Hepatocyte (in vitro differentiated cells): ENCODE data around the gene SV2C. TPM values are rescaled to one million over a fixed set of nuclear protein-coding genes. Genes with fewer than 3 reads are reported as not detected.
A peak's percentile ranks its signal among the peaks of the same experiment; 100 is the strongest.

ENCODE experiments used
- DNase-seq: peaks from one replicate; pipeline ENCODE4 v3.0.0-alpha.2; 2016; ENCODE audit warnings: low spot score
- H2AFZ ChIP-seq: fragments of 200-600 bp; sonication (generic); 2 replicates; pipeline ENCODE4 v1.6.0; 2016; ENCODE audit warnings: antibody characterized with exemption, mild to moderate bottlenecking
- H3K27ac ChIP-seq: fragments of 200-600 bp; sonication (generic); 2 replicates; pipeline ENCODE4 v1.5.1; 2016; ENCODE audit warnings: mild to moderate bottlenecking
- H3K27me3 ChIP-seq: fragments of 200-600 bp; sonication (generic); 2 replicates; pipeline ENCODE4 v1.6.1; 2016
- H3K36me3 ChIP-seq: fragments of 200-600 bp; sonication (generic); replicated peaks from 2 replicates; pipeline ENCODE4 v1.5.1; 2016; ENCODE audit warnings: low read depth; ENCODE audit not compliant: insufficient read depth
- H3K4me1 ChIP-seq: fragments of 200-600 bp; sonication (generic); 2 replicates; pipeline ENCODE4 v1.5.1; 2016; ENCODE audit warnings: mild to moderate bottlenecking, moderate library complexity; ENCODE audit not compliant: insufficient read depth
- H3K4me2 ChIP-seq: fragments of 200-600 bp; sonication (generic); 2 replicates; pipeline ENCODE4 v1.6.0; 2016
- H3K4me3 ChIP-seq: fragments of 200-600 bp; sonication (generic); 2 replicates; pipeline ENCODE4 v1.5.1; 2016; ENCODE audit warnings: mild to moderate bottlenecking
- H3K79me2 ChIP-seq: fragments of 200-600 bp; sonication (generic); 2 replicates; pipeline ENCODE4 v1.6.0; 2017; ENCODE audit warnings: mild to moderate bottlenecking
- H3K9me2 ChIP-seq: fragments of 200-600 bp; sonication (generic); replicated peaks from 2 replicates; pipeline ENCODE4 v1.6.0; 2017; ENCODE audit warnings: mild to moderate bottlenecking; ENCODE audit not compliant: insufficient read depth
- H3K9me3 ChIP-seq: fragments of 200-600 bp; sonication (generic); 2 replicates; pipeline ENCODE4 v1.5.1; 2016; ENCODE audit warnings: low read depth, mild to moderate bottlenecking
- H4K20me1 ChIP-seq: fragments of 200-600 bp; sonication (generic); 2 replicates; pipeline ENCODE4 v1.6.0; 2016; ENCODE audit warnings: mild to moderate bottlenecking; ENCODE audit not compliant: insufficient read depth, poor library complexity, severe bottlenecking
- CTCF ChIP-seq: fragments of 200-600 bp; sonication (generic); IDR thresholded peaks from 2 replicates; pipeline ENCODE4 v1.5.1; 2016; ENCODE audit warnings: antibody characterized with exemption, mild to moderate bottlenecking; ENCODE audit not compliant: poor library complexity
- EZH2 ChIP-seq: fragments of 200-600 bp; sonication (generic); IDR thresholded peaks from 2 replicates; pipeline ENCODE4 v1.6.1; 2016; ENCODE audit warnings: antibody characterized with exemption, mild to moderate bottlenecking, borderline replicate concordance
- EZH2phosphoT487 ChIP-seq: fragments of 200-600 bp; sonication (generic); IDR thresholded peaks from one replicate; pipeline ENCODE4 v1.6.1; 2018; ENCODE audit warnings: antibody characterized with exemption, mild to moderate bottlenecking, low read depth, moderate library complexity; ENCODE audit not compliant: unreplicated experiment, severe bottlenecking
- WGBS: methylation state at CpG from one replicate; pipeline ENCODE4 v1.1.6; 2016; ENCODE audit warnings: low lambda C conversion rate; ENCODE audit errors: missing lambda C conversion rate; 5-methylcytosine and 5-hydroxymethylcytosine counted together
- polyA plus RNA-seq: library from polyadenylated mRNA; unstranded; fragments of >200 nt; fragmentation: Nextera tagmentation; extraction: Ambion mirVana; gene quantifications from 2 replicates; pipeline ENCODE4 v1.2.1, GENCODE V29; 2016
- total RNA-seq: library from RNA; depleted of rRNA; stranded (reverse); fragments of >200 nt; gene quantifications from 2 replicates; pipeline ENCODE4 v1.2.3, GENCODE V29; 2014

The SV2C gene
- total and polyA plus RNA-seq, 2 experiments from 2014 or later: under 0.01 to 0.05 TPM

GRCh38 chr5:76388791-76389512 is 305.8 kb downstream of the SV2C start:
- no peak for DNase-seq
- H3K27me3 ChIP-seq: no peaks in the 10 kb centered on the region
- H3K9me2 ChIP-seq: no peaks in the 10 kb centered on the region
- 89% methylated on average over 11 of the region's 11 CpGs for WGBS
- peaks cover 11% of the 10 kb centered on the region for H3K4me1 ChIP-seq
- no peaks in the 10 kb centered on the region for H4K20me1 ChIP-seq
- H3K4me2 ChIP-seq: no peak overlapping the region
- H3K9me3 ChIP-seq: no peaks in the 10 kb centered on the region
- H3K4me3 ChIP-seq: no peak overlapping the region
- H3K79me2 ChIP-seq: no peaks in the 10 kb centered on the region
- peak overlapping the region; percentile 8 for H3K27ac ChIP-seq
- H2AFZ ChIP-seq: no peak overlapping the region
- TF ChIP-seq EZH2phosphoT487 (no peak), CTCF (no peak), EZH2 (no peak)
- no peaks in the 10 kb centered on the region for H3K36me3 ChIP-seq

DNA sequence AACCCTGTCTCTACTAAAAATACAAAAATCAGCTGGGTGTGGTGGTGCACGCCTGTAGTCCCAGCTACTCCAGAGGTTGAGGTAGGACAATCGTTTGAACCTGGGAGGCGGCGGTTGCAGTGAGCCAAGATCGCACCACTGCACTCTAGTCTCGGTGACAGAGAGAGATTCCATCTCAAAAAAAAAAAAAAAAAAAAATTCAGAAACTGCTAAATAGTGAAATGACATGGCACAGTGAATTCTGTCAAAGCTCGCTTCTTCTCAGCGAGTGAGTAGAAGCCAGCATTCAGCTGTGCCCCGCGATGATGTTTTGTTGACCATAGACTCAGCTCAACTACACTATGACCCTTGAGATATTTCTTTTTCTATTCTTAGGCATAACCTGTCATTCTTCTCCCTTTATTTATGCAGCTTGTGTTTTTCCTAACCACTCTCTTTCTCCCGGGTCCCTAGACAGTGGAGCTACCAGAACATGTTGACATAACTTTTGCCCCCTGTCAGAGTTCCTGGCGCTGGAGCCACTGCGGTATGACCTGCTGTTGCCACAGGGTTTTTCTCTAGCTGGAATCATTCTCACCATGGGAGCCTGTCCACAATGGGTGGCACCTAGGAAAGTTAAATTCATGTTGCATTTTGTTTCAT is 306.5 kb downstream of the SV2C start:
- H2AFZ ChIP-seq: no peak overlapping the region
- H4K20me1 ChIP-seq: no peaks in the 10 kb centered on the region
- no peaks in the 10 kb centered on the region for H3K9me3 ChIP-seq
- H3K9me2 ChIP-seq: no peaks in the 10 kb centered on the region
- H3K4me3 ChIP-seq: no peak overlapping the region
- H3K27me3 ChIP-seq: no peaks in the 10 kb centered on the region
- DNase-seq: no peak
- WGBS: 74% methylated on average over 12 of the region's 13 CpGs
- H3K4me2 ChIP-seq: peak overlapping the region; percentile 21
- H3K27ac ChIP-seq: peak overlapping the region; percentile 8
- H3K4me1 ChIP-seq: peaks cover 6% of the 10 kb centered on the region
- no peaks in the 10 kb centered on the region for H3K79me2 ChIP-seq
- TF ChIP-seq CTCF (no peak), EZH2phosphoT487 (no peak), EZH2 (no peak)
- H3K36me3 ChIP-seq: no peaks in the 10 kb centered on the region

DNA sequence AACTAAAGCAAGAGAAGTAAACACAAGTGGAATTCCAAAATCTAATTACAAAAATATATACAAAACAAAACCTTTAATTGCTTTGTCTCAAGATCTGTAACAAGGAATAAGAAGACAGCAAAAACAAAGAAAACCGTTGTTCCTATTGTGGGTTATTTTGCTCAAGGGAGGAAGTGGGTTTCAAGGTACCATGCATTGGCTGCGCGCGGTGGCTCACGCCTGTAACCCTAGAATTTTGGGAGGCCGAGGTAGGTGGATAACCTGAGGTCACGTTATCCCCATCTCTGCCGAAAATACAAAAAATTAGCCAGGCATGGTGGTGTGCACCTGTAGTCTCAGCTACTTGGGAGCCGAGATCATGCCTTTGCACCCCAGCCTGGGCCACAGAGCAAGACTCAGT is 307.8 kb downstream of the SV2C start:
- no peaks in the 10 kb centered on the region for H3K27me3 ChIP-seq
- H3K9me2 ChIP-seq: no peaks in the 10 kb centered on the region
- H3K4me1 ChIP-seq: peaks cover 6% of the 10 kb centered on the region
- H3K36me3 ChIP-seq: no peaks in the 10 kb centered on the region
- no peak overlapping the region for H3K27ac ChIP-seq
- 98% methylated on average over 9 of the region's 9 CpGs for WGBS
- no peak overlapping the region for H3K4me3 ChIP-seq
- H2AFZ ChIP-seq: no peak overlapping the region
- DNase-seq: no peak
- TF ChIP-seq EZH2phosphoT487: no peak
- TF ChIP-seq CTCF: no peak
- no peak for TF ChIP-seq EZH2
- H4K20me1 ChIP-seq: no peaks in the 10 kb centered on the region
- H3K9me3 ChIP-seq: no peaks in the 10 kb centered on the region
- H3K4me2 ChIP-seq: no peak overlapping the region
- H3K79me2 ChIP-seq: no peaks in the 10 kb centered on the region
